Measurements from ENCODE around the gene NIM1K. TPM values are rescaled to one million over a fixed set of nuclear protein-coding genes. Genes with fewer than 3 reads are reported as not detected.

NIM1K gene
- total RNA-seq, 1 experiment from 2014 or later, result 0.26 TPM

GRCh38 chr5:43298443-43298842 is 106.4 kb downstream of the NIM1K start:
- CTCF ChIA-PET, result no interaction called here
- peaks cover 75% of the 10 kb centered on the region for H4K20me1 ChIP-seq (ENCODE audit: insufficient read depth)
- no TSS peak for BruUV-seq (replicated peaks)

GRCh38 chr5:43300112-43300511 is 108.1 kb downstream of the NIM1K start:
- no peak for TF ChIP-seq EZH2 (IDR thresholded peaks at IDR 0.05; ENCODE audit: low read depth)
- TF ChIP-seq, protein P1, sequence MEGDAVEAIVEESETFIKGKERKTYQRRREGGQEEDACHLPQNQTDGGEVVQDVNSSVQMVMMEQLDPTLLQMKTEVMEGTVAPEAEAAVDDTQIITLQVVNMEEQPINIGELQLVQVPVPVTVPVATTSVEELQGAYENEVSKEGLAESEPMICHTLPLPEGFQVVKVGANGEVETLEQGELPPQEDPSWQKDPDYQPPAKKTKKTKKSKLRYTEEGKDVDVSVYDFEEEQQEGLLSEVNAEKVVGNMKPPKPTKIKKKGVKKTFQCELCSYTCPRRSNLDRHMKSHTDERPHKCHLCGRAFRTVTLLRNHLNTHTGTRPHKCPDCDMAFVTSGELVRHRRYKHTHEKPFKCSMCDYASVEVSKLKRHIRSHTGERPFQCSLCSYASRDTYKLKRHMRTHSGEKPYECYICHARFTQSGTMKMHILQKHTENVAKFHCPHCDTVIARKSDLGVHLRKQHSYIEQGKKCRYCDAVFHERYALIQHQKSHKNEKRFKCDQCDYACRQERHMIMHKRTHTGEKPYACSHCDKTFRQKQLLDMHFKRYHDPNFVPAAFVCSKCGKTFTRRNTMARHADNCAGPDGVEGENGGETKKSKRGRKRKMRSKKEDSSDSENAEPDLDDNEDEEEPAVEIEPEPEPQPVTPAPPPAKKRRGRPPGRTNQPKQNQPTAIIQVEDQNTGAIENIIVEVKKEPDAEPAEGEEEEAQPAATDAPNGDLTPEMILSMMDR (conservative IDR thresholded peaks at IDR 0.05), result no peak
- Histone ChIP-seq H3K79me2 (ENCODE audit: low read depth) (peaks cover 77% of the 10 kb centered on the region), H3K9me2 (ENCODE audit: insufficient read depth) (no peaks in the 10 kb centered on the region), H3K4me3 (no peak overlapping the region), H3K9me3 (ENCODE audit: insufficient read depth, low read depth) (no peaks in the 10 kb centered on the region), H3K4me2 (no peak overlapping the region), H2AFZ (no peak overlapping the region), H4K20me1 (ENCODE audit: insufficient read depth) (peaks cover 80% of the 10 kb centered on the region), H3K27ac (no peak overlapping the region), H3F3A (ENCODE audit: insufficient read depth, low read depth) (peaks cover 28% of the 10 kb centered on the region; the same call in 1 of the 2 replicates), H3K27me3 (ENCODE audit: insufficient read depth, low read depth) (no peaks in the 10 kb centered on the region), H3K36me3 (ENCODE audit: low read depth) (peaks cover 90% of the 10 kb centered on the region), H3K4me1 (replicated peaks; ENCODE audit: insufficient read depth) (peaks cover 2% of the 10 kb centered on the region)
- intact Hi-C loops (cut with micrococcal nuclease; ENCODE audit: unreplicated experiment), result no loop called here
- POLR2A ChIA-PET (ENCODE audit: unreplicated experiment), result interaction anchor here (0.6 kb wide), 1 partner anchor 422 kb away, joined by 3 read pairs; no protein-coding TSS in a partner anchor
- no TSS peak for BruUV-seq (replicated peaks)
- CTCF ChIA-PET, result interaction anchor here (0.7 kb wide), 1 partner anchor 111 kb away, joined by 3 read pairs; no protein-coding TSS in a partner anchor
- DNase-seq, result no peak

More at GRCh38 chr5:43298443-43298842, 106.4 kb downstream of the NIM1K start:
- H3K27me3 ChIP-seq (ENCODE audit: insufficient read depth, low read depth), result no peaks in the 10 kb centered on the region
- H3F3A ChIP-seq (ENCODE audit: insufficient read depth, low read depth), result peaks cover 44% of the 10 kb centered on the region; the same call in 1 of the 2 replicates
- H3K9me3 ChIP-seq (ENCODE audit: insufficient read depth, low read depth), result no peaks in the 10 kb centered on the region
- peaks cover 15% of the 10 kb centered on the region for H3K4me1 ChIP-seq (replicated peaks; ENCODE audit: insufficient read depth)
- POLR2A ChIA-PET (ENCODE audit: unreplicated experiment), result no interaction called here
- H3K4me3 ChIP-seq, result no peak overlapping the region
- H3K27ac ChIP-seq, result no peak overlapping the region
- H2AFZ ChIP-seq, result no peak overlapping the region
- no peak for DNase-seq
- no peak overlapping the region for H3K4me2 ChIP-seq
- peaks cover 62% of the 10 kb centered on the region for H3K79me2 ChIP-seq (ENCODE audit: low read depth)
- peaks cover 93% of the 10 kb centered on the region for H3K36me3 ChIP-seq (ENCODE audit: low read depth)
- TF ChIP-seq, protein P1 (conservative IDR thresholded peaks at IDR 0.05), result no peak
- TF ChIP-seq EZH2 (IDR thresholded peaks at IDR 0.05; ENCODE audit: low read depth), result no peak
- intact Hi-C loops (cut with micrococcal nuclease; ENCODE audit: unreplicated experiment), result no loop called here
- no peaks in the 10 kb centered on the region for H3K9me2 ChIP-seq (ENCODE audit: insufficient read depth)

- Histone ChIP-seq H3K9me2 (ENCODE audit: insufficient read depth) (no peaks in the 10 kb centered on the region), H3K36me3 (ENCODE audit: low read depth) (peaks cover 74% of the 10 kb centered on the region), H3K4me2 (no peak overlapping the region), H3K27me3 (ENCODE audit: insufficient read depth, low read depth) (no peaks in the 10 kb centered on the region), H3K4me1 (replicated peaks; ENCODE audit: insufficient read depth) (no peaks in the 10 kb centered on the region), H3K4me3 (no peak overlapping the region), H3K9me3 (ENCODE audit: insufficient read depth, low read depth) (no peaks in the 10 kb centered on the region), H3K79me2 (ENCODE audit: low read depth) (peaks cover 87% of the 10 kb centered on the region), H4K20me1 (ENCODE audit: insufficient read depth) (peaks cover 82% of the 10 kb centered on the region), H2AFZ (no peak overlapping the region), H3F3A (ENCODE audit: insufficient read depth, low read depth) (peaks cover 20% of the 10 kb centered on the region; the same call in 1 of the 2 replicates), H3K27ac (no peak overlapping the region)
- intact Hi-C loops (cut with micrococcal nuclease; ENCODE audit: unreplicated experiment), result no loop called here
- TF ChIP-seq, protein P1 (conservative IDR thresholded peaks at IDR 0.05), result no peak
- no peak for DNase-seq
- BruUV-seq (replicated peaks), result no TSS peak
- CTCF ChIA-PET, result no interaction called here
- POLR2A ChIA-PET (ENCODE audit: unreplicated experiment), result interaction anchor here (1.2 kb wide), 1 partner anchor 180 kb away, joined by 4 read pairs; no protein-coding TSS in a partner anchor
These were observed 109.6 kb downstream of the NIM1K start for GRCh38 chr5:43301653-43302091.
